ENCODE data around the gene KCNMA1. TPM values are rescaled to one million over a fixed set of nuclear protein-coding genes. Genes with fewer than 3 reads are reported as not detected.

The KCNMA1 gene
- total and polyA plus RNA-seq, 2 donors (not counting 1 experiment from before 2014, with no cell fraction given): 0.82 to 3.1 TPM

DNA sequence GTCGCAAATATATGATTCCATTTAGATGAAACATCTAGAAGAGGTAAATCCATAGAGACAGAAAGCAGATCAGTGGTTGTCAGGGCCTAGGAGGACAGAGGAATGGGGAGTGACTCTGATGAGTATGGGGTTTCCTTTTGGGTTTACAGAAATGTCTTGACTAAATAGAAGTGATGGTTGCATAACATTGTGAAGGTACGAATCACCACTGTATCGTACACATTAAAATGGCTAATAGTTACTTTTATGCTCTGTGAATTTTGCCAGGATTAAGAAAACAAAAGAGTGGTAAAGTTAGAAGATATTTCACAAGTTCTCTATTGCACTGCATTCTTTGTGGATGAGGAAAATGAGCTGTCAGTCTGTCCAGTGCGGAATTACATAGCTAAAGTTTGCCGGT is 407.4 kb downstream of the KCNMA1 start:
- Histone ChIP-seq H3K4me2 (replicated peaks; ENCODE audit: low read depth, low read length, poor library complexity, severe bottlenecking) (no peak overlapping the region), H3K4me3 (ENCODE audit: control extremely low read depth in 1 of 5, extremely low read depth in 1 of 5, insufficient read depth in 1 of 5, low read depth in 2 of 5, low read length in 4 of 5) (no peak overlapping the region), H3K9me3 (ENCODE audit: control extremely low read depth in 1 of 3, control insufficient read depth in 2 of 3, insufficient read depth in 1 of 3, low read length in 2 of 3) (peaks cover 0 to 3% (median 1%) of the 10 kb centered on the region in 3 donors), H3K79me2 (ENCODE audit: control insufficient read depth, insufficient read depth, low read length) (no peaks in the 10 kb centered on the region), H3K9ac (ENCODE audit: low read length) (no peak overlapping the region), H3K4me1 (ENCODE audit: control insufficient read depth in 2 of 2, insufficient read depth in 2 of 2, low read length in 2 of 2) (no peaks in the 10 kb centered on the region), H3K27me3 (replicated peaks in 1 of 4; ENCODE audit: control extremely low read depth in 1 of 4, control insufficient read depth in 3 of 4, insufficient read depth in 4 of 4, low read length in 3 of 4) (peaks cover 0 to 2% (median 0%) of the 10 kb centered on the region in 4 experiments), H3K27ac (ENCODE audit: low read length in 2 of 2) (no peak overlapping the region), H4K20me1 (ENCODE audit: control insufficient read depth, insufficient read depth, low read length, poor library complexity, severe bottlenecking) (no peaks in the 10 kb centered on the region), H3K36me3 (replicated peaks in 1 of 2; ENCODE audit: control extremely low read depth in 1 of 2, control insufficient read depth in 1 of 2, extremely low read depth in 1 of 2, insufficient read depth in 2 of 2, low read length in 1 of 2) (no peaks in the 10 kb centered on the region), H2AFZ (ENCODE audit: insufficient read depth, low read depth, low read length, poor library complexity, severe bottlenecking) (no peak overlapping the region)
- POLR2A ChIA-PET: no interaction called here
- Mint-ChIP-seq H3K4me3 (no peak overlapping the region), H3K4me1 (peaks cover 4% of the 10 kb centered on the region), H3K9me3 (ENCODE audit: insufficient read depth) (no peaks in the 10 kb centered on the region), H3K27me3 (no peaks in the 10 kb centered on the region), H3K27ac (no peak overlapping the region)
- DNase-seq (no peak), ATAC-seq (ENCODE audit: low read depth) (no peak)
- TF ChIP-seq CTCF (IDR thresholded peaks at IDR 0.05): no peak
- intact Hi-C loops (cut with micrococcal nuclease): no loop called here
- WGBS (ENCODE audit: insufficient coverage): 100% methylated on average over 1 of the region's 5 CpGs
- CTCF ChIA-PET: no interaction called here

- WGBS (ENCODE audit: insufficient coverage): no CpG with 5 or more reads among the region's 3 CpGs
Observed at GRCh38 chr10:77229704-77230103, 407.9 kb downstream of the KCNMA1 start.

More at GRCh38 chr10:77229704-77230103, 407.9 kb downstream of the KCNMA1 start:
- Mint-ChIP-seq H3K4me1 (peaks cover 8% of the 10 kb centered on the region), H3K27ac (no peak overlapping the region), H3K9me3 (ENCODE audit: insufficient read depth) (no peaks in the 10 kb centered on the region), H3K4me3 (no peak overlapping the region), H3K27me3 (no peaks in the 10 kb centered on the region)
- Histone ChIP-seq H3K79me2 (ENCODE audit: control insufficient read depth, insufficient read depth, low read length) (no peaks in the 10 kb centered on the region), H3K27ac (ENCODE audit: low read length in 2 of 2) (no peak overlapping the region), H3K4me3 (ENCODE audit: control extremely low read depth in 1 of 5, extremely low read depth in 1 of 5, insufficient read depth in 1 of 5, low read depth in 2 of 5, low read length in 4 of 5) (no peak overlapping the region), H3K9ac (ENCODE audit: low read length) (no peak overlapping the region), H3K27me3 (replicated peaks in 1 of 4; ENCODE audit: control extremely low read depth in 1 of 4, control insufficient read depth in 3 of 4, insufficient read depth in 4 of 4, low read length in 3 of 4) (peaks cover 0 to under 1% (median 0%) of the 10 kb centered on the region in 4 experiments), H4K20me1 (ENCODE audit: control insufficient read depth, insufficient read depth, low read length, poor library complexity, severe bottlenecking) (no peaks in the 10 kb centered on the region), H3K9me3 (ENCODE audit: control extremely low read depth in 1 of 3, control insufficient read depth in 2 of 3, insufficient read depth in 1 of 3, low read length in 2 of 3) (peaks cover 0 to 3% (median 1%) of the 10 kb centered on the region in 3 donors), H3K4me2 (replicated peaks; ENCODE audit: low read depth, low read length, poor library complexity, severe bottlenecking) (no peak overlapping the region), H3K36me3 (replicated peaks in 1 of 2; ENCODE audit: control extremely low read depth in 1 of 2, control insufficient read depth in 1 of 2, extremely low read depth in 1 of 2, insufficient read depth in 2 of 2, low read length in 1 of 2) (no peaks in the 10 kb centered on the region), H2AFZ (ENCODE audit: insufficient read depth, low read depth, low read length, poor library complexity, severe bottlenecking) (no peak overlapping the region), H3K4me1 (ENCODE audit: control insufficient read depth in 2 of 2, insufficient read depth in 2 of 2, low read length in 2 of 2) (no peaks in the 10 kb centered on the region)
- no peak for TF ChIP-seq CTCF (IDR thresholded peaks at IDR 0.05)
- TF ChIP-seq EZH2 (IDR thresholded peaks at IDR 0.05; ENCODE audit: borderline replicate concordance, insufficient read depth, low read depth, low read length, poor library complexity, severe bottlenecking): no peak
- no peak for ATAC-seq (ENCODE audit: low read depth)
- CTCF ChIA-PET: no interaction called here
- intact Hi-C loops (cut with micrococcal nuclease): no loop called here
- POLR2A ChIA-PET: no interaction called here
- no peak for DNase-seq

Data from B cell (primary cell).